Fibroblast of the conjunctiva (primary cell): Measurements from ENCODE around the gene LIPG.
"Not testable (repeated sequence)": the region's sequence is repeated elsewhere in the genome, so short reads cannot be mapped to it uniquely, and the experiment has no call there.

Experiments used
- DNase-seq: peaks from one replicate; pipeline ENCODE4 v3.0.0-alpha.2; 2010; ENCODE audit warnings: low read depth

LIPG gene

GRCh38 chr18:49573835-49574234 is 12.0 kb downstream of the LIPG start:
- DNase-seq: no peak

- DNase-seq: not testable (repeated sequence)
These were observed 17.2 kb downstream of the LIPG start for GRCh38 chr18:49579041-49579440.

DNA sequence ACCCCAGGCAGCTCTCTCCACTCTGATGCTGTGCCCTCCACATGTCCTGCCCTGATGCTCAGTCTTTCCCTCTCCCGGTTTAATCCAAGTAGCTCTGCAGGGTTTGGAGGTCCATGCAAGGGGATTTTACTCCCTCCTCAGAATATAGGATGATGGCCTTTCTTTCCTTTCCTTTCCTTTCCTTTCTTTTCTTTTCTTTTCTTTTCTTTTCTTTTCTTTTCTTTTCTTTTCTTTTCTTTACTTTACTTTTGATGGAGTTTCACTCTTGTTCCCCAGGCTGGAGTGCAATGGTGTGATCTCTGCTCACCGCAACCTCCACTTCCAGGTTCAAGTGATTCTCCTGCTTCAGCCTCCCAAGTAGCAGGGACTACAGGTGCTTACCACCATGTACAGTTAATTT is 17.7 kb downstream of the LIPG start:
- DNase-seq: not testable (repeated sequence)

DNA sequence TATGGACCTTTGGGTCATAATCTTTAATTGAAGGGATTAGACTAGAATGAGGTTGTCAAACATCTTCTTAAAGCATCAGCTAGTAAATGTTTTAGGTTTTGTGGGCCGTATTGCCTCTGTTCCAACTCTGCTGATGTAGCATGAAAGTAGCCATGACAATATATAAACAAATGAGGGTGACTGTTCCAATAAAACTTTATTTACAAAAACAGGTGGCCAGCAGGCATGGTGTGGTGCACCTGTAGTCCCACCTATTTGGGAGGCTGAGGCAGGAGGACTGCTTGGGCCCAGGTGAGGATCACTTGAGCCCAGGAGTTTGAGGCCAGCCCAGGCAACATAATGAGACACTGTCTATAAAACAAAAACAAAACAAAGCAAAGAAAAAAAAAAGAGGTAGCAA is 18.4 kb downstream of the LIPG start:
- DNase-seq: no peak

- DNase-seq: no peak
These were observed 19.5 kb downstream of the LIPG start for GRCh38 chr18:49581371-49581770.

DNA sequence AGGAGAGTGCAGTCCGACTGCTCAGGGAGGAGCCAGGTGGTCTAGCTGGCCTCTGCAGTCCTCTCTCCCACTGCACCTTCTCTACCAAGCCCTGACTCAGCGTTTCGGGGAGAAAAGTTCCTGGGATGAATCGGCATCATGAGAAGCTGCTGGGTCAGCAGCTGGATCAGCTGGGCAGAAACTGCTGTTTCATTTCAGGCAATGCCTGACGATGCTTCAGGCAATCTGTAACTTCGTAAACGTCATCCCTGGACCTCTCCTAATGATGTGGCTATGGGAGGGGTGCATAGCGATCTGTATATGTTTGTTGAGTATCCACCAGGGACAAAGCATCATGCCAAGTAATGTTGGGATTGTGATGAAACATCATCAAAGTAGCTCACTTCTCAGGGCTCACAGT is 20.7 kb downstream of the LIPG start:
- peak; percentile 23 for DNase-seq

DNA sequence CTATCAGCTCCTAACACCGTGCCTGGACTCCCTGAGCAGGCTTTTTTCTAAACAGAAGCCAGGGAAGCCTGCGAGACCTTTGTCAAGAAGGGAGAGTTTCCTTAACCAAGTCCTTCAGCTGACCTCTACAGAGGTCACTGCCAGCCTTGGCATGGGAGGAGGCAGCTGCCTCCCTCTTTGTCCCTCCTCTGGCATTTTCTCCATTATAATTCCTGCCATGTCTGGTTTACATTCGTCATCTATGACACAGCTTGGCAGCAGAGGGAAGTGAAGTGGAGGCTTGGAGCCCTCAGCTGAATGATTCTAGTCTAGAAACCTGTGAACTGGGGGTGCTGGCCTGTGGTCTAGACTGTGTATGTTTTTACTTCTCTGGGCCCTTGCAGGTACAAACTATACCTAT is 22.5 kb downstream of the LIPG start:
- DNase-seq: no peak

DNA sequence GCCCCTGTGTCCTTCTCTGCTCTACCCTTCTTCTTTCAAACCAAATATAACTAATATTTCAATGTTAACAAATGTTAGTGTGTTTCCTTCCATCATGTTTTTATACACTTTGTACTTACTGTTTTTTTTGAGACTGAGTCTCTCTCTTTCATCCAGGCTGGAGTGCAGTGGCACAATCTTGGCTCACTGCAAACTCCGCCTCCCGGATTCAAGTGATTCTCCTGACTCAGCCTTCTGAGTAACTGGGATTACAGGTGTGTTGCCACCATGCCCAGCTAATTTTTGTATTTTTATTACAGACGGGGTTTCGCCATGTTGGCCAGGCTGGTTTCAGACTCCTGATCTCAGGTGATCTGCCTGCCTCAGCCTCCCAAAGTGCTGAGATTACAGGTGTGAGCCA is 23.1 kb downstream of the LIPG start:
- DNase-seq: not testable (repeated sequence)

DNA sequence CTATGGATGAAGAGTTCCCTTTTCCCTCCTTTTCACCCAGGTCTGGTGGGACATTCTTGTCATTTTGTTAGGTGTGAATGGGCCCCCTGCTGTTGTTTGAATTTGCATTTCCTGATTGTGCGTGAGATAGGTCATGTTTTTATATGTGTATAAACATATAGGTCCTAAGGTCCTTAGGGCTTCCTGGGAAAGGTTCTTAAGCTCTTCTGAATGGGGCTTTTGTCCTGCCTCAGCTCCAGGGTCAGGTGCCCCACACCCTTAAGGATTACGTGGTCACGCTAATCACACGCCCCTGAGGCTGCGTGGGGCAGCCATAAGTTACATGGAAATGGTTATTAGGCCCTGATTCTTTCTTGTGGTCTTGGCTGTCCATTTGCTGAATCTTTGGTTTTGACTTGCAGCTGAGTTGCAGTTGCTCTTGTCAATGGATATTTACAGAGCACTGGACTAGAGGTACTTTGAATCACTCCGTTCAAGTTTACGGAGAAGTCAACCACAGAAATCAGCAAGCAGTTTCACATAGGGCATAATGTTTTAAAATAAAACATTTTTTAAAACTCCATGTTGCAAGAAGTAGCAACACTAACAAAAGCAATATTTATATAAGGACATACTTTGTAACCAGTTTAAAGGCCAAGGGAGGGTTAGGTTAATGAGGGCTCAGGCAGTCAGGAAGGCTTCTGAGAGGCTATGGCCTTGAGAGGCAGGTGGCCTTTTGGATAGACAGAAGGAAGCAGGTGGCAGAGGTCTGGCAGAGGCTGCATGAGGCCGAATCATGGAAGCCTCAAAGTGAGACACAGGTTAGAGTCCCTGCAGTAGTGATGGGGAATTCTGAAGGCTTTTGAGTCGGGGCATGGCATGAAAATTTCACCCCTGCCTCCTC is 24.2 kb downstream of the LIPG start:
- DNase-seq: no peak

GRCh38 chr18:49588171-49588570 is 26.3 kb downstream of the LIPG start:
- DNase-seq: no peak

- DNase-seq: no peak
These were observed 27.1 kb downstream of the LIPG start for GRCh38 chr18:49588971-49589370.

DNA sequence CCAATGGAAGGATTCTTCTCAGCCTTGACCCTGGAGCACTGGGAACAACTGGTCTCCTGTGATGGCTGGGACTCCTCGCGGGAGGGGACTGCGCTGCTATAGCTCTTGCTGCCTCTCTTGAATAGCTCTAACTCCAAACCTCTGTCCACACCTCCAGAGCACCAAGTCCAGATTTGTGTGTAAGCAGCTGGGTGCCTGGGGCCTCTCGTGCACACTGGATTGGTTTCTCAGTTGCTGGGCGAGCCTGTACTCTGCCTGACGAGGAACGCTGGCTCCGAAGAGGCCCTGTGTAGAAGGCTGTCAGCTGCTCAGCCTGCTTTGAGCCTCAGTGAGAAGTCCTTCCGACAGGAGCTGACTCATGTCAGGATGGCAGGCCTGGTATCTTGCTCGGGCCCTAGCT is 28.8 kb downstream of the LIPG start:
- no peak for DNase-seq

- DNase-seq: no peak
These were observed 29.4 kb downstream of the LIPG start for GRCh38 chr18:49591271-49591670.

DNA sequence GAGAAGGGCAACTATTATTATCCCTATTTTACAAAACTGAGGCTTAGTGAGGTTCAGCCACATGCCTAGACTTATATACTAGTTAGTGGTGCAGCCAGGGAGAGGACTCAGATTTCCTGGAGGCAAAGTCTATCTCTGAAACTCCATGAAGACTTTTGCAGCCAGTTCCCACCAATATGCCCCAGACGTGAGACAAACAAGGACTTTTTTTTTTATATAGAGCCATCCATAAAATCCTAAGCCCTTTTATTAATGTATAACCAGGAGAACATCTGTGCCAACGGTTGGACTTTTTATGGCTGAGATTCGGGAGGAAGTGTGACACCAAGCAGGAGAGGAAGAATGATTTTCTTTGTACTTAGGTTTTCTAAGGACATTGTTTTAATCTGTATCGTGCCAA is 29.9 kb downstream of the LIPG start:
- DNase-seq: no peak

DNA sequence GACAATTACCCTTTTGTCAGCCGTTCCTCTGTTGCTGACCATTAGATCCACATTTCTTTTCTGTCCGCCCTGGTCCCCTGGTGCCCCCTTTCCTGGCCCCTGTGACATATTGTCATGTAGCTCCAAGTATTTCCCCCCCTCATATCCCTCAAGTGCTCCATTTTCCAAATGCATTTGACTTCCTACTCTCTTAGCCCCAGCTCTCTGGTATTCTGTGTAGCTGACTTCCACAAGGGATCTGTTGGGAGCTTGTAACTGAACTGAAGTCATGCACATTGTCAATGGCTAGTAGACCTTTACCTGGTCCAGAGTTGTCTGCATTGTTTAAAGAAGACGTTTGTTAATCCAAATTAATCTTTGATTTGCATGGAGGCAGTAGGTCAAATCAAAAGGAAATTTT is 34.8 kb downstream of the LIPG start:
- no peak for DNase-seq

- DNase-seq: no peak
These were observed 35.5 kb downstream of the LIPG start for GRCh38 chr18:49597157-49597931.

DNA sequence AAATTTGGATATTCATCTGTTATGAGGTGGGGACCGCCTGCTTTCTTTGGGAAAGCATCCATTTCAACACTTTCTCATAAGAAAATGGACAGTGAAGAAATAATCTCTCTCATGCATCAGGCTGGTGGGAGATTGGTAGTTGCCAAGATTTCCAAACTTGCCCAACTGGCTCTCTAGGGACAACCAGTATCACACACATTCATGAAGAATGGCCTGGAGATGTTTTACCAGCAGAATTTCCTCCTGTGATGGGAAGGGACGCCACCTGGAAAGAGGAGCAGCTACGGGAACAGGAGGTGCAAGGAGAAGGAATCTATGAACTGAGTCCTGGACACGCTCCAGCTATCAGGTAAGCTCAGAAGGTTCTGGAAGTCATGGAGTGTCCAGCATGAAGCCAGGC is 39.4 kb downstream of the LIPG start:
- DNase-seq: no peak

DNA sequence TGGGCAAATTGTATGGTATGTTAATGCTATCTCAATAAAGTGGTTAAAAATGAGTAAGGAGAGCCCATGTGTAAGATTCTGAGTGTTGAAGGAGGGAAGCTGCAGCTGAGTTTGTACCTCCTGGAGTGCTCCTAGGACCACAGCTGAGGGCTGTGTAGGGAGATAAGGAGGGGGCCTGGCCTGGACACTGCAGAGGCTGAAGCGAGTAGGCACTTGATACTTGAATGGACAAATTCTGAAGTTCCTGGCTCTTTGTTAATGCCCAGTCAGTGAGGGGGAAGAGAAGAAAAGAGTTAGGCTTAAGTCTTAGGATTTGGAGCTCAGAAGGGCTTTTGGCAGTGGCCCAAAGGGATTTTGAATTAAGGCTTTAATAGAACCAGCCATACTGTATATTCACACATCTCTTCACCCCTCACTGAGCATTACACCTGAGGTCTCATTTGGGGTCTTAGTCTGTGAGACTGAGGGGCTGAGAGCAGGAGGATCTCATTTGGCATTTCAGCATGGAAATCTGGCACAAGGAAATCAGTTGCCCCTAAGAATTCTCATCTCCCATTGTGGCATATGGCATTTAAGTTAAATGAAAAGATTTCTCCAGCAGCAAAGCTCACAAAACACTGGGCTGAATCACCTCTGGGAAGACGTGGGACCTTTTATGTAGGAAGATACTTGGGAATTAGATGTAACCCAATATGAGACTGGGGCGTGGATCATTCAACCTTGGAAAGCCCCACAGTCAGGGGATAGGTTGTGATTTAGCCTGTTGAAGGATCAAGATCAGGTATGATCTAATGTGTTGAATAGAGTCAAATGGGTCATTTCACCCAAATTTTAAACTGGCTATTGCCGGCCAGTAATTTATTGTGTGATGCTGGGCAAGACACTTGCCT is 46.8 kb downstream of the LIPG start:
- DNase-seq: no peak

DNA sequence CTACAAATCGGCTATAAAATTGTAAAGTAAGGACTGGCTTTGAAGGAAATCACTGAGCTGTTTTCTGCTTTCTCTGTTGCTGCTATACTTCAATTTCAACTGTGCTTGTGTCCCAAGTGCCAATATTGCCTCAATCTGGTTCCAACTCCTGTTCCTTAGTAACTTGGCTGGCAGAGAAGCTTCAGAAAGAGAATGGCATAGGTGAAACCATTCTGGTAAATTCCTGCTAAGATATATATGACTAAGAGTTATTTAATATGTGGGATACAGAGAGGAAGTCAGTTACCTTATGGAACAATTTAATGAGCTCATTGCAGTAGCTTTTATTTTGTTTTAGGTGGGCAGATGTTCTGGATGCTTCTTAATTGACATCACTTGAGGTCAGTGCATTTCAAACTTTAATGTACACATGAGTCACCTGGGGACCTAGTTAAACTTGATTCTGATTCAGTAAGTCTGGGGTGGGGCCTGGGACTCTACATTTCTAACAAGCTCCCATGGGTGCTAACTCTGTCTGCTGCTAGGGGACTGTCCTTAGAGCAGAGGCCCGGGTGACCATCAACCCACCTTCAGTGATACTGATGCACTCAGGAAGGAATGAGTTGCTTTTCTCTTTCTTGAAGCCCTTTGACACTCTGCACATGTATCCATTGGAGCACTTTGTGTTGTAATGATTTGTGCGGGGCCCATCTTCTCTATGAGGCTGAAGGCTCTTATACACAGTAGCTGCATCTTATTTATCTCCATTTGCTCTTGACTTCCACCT is 47.6 kb downstream of the LIPG start:
- DNase-seq: no peak

- no peak for DNase-seq
These were observed 48.2 kb downstream of the LIPG start for GRCh38 chr18:49610022-49610445.

DNA sequence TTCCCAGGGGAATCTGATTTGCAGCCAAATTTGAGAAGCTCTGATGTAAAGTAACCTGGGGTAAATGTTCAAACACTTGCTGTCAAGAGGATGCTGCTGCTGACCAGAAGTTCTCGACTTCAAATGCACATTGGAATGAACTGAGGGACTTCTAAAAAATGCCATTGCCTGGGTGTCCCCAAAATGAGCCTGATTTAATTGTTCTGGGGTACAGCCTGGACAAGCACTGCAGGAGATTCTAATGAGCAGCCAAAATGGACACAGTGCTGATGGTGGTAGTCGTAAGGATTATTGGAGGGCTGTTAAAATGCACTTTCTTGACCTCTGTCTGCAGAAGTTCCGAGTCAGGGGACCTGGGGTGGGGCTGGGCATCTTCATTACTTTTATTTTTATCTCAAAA is 49.5 kb downstream of the LIPG start:
- no peak for DNase-seq
